EL (cell line): ENCODE results near the gene PSMB3.
"Not testable (repeated sequence)": the region's sequence is repeated elsewhere in the genome, so short reads cannot be mapped to it uniquely, and the experiment has no call there.

Source experiments
- DNase-seq: peaks from one replicate; pipeline ENCODE4 v3.0.0-alpha.2; 2016

PSMB3 gene

DNA sequence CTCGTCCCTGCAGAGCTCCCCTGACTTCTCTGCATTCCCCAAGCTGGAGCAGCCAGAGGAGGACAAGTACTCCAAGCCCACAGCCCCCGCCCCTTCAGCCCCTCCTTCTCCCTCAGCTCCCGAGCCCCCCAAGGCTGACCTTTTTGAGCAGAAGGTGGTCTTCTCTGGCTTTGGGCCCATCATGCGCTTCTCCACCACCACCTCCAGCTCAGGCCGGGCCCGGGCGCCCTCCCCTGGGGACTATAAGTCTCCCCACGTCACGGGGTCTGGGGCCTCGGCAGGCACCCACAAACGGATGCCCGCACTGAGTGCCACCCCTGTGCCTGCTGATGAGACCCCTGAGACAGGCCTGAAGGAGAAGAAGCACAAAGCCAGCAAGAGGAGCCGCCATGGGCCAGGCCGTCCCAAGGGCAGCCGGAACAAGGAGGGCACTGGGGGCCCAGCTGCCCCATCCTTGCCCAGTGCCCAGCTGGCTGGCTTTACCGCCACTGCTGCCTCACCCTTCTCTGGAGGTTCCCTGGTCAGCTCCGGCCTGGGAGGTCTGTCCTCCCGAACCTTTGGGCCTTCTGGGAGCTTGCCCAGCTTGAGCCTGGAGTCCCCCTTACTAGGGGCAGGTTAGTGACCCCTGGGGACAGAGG lies 36.1 kb upstream of the PSMB3 start:
- no peak for DNase-seq

DNA sequence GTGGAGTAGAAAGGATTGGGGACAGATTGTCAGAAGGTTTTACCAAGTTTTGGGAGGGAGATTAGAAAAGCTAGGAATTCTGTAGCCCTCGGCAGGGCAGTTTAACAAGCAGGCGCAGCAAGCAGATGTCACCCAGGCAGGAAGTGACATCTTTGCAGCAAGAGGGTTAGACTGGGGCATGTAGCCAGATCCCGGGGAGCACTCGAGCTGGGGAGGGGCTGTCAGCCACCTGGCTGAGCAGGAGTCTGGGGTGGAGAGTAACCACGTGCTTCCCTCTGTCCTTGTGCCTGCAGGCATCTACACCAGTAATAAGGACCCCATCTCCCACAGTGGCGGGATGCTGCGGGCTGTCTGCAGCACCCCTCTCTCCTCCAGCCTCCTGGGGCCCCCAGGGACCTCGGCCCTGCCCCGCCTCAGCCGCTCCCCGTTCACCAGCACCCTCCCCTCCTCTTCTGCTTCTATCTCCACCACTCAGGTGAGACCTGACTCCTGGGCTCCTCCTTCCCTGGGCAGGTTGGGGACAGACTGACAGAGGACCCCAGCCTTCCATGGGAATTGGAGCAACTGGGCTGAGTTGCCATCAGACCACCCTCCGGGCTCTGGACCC lies 35.3 kb upstream of the PSMB3 start:
- DNase-seq: no peak

DNA sequence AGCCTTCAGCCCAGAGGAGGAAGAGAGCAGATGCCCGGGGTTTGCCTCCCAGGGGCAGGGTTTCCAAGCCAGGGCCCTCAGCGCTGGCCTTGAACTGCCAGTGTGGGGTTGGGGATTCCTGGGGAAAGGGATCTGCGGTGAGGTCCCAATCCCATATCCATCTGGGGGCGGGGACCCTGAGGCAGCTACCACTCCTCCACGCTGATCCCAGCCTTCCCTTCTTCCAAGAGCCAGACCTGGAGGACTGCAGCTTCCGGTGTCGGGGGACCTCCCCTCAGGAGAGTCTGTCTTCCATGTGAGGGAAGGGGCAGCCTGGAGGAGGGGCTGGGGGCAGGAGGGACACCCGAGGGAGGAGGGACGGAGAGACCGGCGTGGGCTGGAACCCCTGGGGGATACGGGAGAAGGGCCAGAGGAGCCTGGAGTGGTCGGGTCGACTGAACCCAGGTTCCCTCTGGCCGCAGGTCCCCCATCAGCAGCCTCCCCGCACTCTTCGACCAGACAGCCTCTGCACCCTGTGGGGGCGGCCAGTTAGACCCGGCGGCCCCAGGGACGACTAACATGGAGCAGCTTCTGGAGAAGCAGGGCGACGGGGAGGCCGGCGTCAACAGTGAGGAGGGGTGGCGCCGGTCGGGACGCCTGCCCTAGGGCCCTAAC lies 33.1 kb upstream of the PSMB3 start:
- no peak for DNase-seq

DNA sequence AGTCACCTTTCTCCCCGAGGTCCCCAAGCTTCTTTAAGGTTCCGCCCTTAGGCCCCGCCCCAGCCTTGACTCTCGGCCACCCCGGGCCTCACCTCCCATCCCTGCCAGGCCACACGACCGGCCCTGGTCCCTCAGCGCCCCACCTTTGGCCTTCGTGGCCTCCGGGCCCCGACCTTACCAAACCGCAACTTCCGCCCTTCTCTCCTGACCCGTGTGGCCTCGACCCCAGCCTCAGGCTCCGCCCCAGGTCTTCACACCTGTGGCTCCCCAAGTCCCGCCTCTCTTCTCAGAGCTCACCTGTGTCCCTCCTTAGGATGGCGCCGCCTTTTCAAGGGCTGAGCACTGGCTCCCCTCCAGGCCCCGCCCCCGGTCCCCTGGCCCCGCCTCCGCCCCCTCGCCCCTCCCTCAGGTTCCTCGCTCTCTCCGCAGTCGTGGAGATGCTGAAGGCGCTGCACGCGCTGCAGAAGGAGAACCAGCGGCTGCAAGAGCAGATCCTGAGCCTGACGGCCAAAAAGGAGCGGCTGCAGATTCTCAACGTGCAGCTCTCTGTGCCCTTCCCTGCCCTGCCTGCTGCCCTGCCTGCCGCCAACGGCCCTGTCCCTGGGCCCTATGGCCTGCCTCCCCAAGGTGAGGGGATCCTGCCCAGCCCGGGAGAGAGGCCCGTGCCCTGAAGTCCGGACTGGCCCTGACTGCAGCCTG lies 32.4 kb upstream of the PSMB3 start:
- DNase-seq: no peak

DNA sequence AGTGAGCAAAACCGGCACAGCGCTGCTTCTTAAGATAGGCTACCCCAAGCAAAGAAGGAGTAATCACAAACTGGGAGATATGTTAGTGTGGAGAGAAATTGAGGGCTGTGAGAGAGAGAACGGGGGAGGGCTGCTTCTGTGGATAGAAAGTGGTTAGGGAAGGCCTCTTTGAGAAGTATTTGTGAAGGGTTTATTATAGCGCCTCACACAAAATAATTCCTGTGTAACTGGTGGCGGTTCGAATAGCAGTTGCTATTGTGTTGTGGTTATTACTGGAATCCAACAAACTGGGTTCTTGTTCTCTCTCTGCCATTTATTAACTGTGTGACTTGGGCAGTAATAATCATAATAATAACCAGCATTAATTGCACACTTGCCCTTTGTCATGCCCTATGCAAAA lies 31.6 kb upstream of the PSMB3 start:
- DNase-seq: no peak

DNA sequence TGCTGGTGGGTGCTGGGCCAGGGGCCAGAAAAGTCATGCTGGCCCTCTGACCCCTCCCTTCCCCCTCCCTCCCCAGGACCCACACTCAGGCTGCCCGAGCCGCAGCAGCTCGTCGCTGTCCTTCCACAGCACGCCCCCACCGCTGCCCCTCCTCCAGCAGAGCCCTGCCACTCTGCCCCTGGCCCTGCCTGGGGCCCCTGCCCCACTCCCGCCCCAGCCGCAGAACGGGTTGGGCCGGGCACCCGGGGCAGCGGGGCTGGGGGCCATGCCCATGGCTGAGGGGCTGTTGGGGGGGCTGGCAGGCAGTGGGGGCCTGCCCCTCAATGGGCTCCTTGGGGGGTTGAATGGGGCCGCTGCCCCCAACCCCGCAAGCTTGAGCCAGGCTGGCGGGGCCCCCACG lies 30.7 kb upstream of the PSMB3 start:
- no peak for DNase-seq

DNA sequence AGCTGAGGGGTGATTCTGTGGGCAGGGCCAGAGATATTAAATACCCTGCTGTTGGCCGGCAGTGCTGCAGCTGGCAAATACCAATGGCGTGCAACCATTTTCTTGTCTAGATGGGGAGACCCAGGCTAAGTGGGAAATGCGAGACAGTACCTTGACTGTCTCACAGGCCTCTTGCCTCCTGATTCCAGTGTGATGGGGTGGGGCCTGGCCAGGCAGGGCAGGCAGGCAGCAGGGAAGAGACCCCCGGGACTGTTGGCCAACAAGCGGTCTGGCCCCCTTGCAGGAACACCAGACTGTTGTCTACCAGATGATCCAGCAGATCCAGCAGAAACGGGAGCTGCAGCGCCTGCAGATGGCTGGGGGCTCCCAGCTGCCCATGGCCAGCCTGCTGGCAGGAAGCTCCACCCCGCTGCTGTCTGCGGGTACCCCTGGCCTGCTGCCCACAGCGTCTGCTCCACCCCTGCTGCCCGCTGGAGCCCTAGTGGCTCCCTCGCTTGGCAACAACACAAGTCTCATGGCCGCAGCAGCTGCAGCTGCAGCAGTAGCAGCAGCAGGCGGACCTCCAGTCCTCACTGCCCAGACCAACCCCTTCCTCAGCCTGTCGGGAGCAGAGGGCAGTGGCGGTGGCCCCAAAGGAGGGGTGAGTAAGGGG lies 28.1 kb upstream of the PSMB3 start:
- DNase-seq: no peak

DNA sequence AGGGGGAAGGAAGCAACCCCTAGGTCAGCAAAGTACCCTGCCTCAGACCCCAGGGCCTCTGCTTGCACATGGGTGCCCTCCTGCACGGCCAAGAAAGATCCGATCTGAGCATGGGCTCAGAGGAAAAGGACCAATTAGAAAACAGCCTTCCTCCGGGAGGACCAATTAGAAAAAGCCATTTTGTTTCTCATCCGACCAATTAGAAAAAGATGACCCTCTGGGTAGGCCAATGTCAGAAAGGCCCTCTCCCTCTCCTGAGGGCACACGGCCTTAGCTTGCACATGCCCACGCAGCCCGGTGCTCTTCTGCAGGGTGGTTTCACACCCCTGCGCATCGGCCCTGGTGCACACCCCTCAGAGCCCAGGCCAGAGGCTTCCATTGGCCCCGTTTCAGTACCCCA lies 27.5 kb upstream of the PSMB3 start:
- no peak for DNase-seq

DNA sequence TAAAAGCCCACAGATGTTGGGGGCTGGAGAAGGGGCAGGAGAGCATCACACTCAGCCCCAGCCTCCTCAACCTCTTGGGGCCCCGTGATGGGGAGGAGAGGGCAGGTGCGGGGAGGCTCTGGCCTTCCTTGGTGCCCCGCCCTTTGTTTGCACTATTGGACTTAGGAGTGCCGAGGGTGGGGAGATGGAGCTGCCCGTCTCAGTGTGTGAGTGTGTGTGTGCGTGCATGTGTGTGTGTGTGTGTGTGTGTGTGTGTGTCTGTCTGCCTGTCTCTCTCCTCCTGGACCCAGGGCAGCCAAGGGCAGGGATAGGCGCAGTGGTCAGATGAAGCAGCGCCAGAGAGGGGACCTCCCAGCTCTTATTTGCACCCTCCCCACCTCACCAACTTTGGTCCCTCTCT lies 26.4 kb upstream of the PSMB3 start:
- not testable (repeated sequence) for DNase-seq

DNA sequence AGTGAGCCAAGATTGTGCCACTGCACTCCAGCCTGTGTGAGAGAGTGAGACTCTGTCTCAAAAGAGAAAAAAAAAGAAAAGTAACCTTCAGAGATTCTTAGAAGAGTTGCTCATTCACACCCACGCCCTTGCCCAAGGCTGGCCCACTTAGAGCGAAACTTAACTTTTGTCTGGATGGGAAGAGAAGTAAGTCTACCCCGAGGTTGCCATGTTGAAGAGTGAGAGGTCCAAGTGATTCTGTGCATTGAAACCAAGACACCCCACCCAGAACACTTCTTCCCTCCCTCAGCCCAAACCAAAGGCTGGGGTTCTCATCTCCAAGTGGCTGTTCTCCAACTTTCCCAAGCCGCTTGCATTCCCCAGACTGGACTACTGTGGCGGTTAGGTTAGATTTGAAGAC lies 24.8 kb upstream of the PSMB3 start:
- DNase-seq: no peak

DNA sequence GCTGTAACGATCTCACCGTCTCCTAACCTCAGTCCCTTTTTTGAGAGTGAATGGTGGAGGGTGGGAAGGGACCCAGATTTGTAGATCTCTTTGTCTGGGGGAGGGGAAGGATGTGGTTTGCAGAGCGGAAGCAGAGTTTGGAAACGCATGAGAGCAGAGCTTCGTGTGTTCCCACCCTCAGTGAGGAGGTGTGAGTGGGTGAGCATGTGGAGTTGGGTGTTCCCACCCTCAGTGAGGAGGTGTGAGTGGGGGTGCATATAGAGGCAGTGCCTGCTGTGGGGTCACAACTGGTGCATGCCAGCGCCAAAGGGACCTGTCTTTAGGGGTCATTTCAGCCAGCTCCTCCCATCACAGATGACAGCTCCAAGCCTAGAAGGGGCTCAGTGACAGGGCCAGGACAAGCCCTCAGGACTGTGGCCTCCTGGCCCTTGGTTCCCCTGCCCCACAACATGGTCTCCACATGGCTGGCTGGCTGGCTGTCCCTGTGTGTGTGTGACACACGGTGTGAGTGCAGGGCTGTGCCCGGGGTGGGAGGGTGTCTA lies 24.2 kb upstream of the PSMB3 start:
- DNase-seq: no peak

DNA sequence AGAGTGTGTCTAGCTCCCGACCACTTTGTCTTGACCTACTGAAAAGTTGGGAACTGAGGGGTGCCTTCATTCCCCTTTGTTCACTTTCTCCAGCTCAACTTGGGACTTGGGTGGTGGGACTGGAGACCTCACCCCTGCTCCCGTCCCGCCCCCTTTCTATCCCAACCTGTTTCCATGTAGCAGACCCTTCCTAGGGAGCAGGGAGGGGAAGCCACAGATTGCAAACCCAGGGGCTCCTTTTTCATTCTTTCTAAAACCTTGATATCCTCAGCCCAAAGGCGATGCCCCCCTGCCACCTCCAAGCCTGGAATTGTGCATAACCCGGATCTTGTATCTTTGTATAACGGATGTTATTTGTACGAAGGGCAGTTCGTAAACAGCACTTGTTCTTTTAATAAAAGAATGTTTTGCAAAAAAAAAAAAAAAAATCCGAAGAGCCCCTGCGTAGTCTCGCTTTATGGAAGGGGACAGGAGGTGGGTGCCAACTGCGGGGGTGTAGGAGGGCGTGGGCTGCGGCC lies 23.1 kb upstream of the PSMB3 start:
- DNase-seq: no peak

DNA sequence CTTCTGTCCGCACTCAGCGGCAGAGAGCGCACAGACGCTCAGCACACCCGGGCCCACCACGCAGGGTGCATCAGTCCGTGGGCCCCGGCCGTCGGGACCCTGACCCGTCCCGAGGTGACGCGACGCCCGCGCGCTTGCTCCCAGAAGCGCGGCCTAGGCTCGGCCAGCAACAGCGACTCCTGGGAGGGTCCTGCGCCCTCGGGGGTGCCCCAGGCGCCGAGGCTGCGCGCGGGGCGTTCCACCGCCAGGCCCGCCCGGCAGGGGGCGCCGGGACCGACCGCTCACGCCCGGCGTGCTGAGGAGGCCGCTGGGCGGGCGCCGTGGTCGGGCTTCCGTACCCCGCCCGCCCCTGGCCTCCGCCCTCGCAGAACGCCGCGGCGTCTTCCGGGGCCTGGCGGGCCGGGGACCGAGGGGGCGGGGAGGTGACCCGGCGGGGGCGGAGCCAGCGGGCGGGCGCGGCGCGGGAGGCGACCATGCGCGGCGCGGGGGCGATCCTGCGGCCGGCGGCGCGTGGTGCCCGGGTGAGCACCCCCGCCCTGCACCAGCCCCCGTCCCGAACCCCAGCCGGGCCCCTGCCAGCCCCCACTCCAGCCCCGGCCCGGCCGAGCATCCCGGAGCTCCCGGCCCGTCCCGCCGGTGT lies 22.5 kb upstream of the PSMB3 start, which contains the start of gene CISD3:
Gene CISD3 (plus strand): TSS at position 456 of the 640 bp plus-strand sequence. CDS start 18 bp downstream, at position 474.
- peak; percentile 88 for DNase-seq

DNA sequence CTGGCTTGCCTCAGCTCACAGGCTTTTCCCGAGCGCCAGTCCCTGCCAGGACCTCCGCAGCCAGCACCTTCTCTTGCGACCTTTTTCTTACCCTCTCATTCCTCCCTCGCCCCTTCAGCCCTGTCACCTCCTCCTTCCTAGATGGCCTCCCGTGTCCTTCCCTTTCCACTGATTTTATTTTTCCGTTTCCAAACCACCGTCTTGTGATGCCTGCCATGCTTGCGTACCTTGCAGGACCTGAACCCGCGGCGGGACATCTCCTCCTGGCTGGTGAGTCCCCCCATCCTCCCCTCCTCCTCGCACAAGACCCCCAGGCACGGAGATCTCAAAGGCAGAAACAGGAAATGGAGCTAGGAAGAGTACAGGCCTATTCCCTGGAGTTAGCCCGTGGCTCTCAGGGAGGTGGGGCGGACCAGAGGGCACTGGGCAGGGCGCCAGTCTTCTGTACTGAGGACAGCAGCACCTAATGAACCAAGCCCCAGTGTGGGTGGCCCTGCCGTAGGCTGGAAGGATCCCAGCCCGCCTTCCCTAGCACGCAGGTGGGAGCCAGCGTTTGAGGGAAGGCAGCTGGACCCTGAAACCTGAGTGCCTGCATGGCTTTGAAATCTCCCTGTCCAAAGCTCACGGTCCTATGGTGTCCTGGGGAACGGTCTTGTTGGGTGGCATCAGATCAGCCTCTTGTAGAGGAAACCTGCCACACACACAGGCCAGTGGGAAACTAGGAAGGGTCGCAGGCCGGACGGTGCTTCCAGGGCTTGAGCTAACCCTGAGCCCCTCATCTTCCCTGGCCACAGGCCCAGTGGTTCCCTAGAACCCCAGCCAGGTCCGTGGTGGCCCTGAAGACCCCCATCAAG lies 21.8 kb upstream of the PSMB3 start:
- DNase-seq: peak; percentile 79

DNA sequence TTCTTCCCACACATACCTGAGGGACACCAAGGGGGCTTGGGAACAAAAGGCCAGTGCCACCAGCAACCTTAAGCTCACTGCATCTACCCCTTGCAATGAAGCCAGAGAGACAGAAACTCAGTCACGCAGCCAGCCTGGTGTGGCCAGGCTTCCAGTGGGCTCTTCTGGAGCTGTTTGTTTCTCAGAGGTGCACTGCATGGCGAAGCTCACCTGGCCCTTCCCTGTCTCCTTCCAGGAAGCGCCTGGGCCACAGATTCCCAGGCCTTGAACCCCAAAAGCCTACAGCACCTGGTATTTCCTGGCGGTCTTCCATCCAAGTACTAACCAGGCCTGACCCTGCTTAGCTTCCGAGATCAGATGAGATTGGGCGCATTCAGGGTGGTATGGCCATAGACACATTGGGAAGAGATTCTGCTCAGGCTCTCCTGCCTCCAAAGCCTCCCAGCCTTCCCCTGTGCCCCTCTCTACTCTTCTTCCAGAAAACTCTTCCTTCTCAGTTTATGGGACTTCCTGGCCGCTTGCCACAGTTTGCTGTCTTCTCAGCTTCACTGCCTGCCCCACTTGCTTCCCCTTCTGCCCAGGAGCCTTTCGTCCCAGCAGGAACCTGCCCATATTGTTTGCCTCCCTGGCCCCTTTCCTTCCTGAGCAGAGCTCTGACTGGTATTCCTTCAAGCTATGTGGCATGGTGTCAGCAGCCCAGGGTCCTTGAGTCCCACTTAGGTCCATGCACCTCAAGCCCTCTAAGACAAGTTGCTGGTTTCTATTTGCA lies 20.8 kb upstream of the PSMB3 start:
- no peak for DNase-seq

DNA sequence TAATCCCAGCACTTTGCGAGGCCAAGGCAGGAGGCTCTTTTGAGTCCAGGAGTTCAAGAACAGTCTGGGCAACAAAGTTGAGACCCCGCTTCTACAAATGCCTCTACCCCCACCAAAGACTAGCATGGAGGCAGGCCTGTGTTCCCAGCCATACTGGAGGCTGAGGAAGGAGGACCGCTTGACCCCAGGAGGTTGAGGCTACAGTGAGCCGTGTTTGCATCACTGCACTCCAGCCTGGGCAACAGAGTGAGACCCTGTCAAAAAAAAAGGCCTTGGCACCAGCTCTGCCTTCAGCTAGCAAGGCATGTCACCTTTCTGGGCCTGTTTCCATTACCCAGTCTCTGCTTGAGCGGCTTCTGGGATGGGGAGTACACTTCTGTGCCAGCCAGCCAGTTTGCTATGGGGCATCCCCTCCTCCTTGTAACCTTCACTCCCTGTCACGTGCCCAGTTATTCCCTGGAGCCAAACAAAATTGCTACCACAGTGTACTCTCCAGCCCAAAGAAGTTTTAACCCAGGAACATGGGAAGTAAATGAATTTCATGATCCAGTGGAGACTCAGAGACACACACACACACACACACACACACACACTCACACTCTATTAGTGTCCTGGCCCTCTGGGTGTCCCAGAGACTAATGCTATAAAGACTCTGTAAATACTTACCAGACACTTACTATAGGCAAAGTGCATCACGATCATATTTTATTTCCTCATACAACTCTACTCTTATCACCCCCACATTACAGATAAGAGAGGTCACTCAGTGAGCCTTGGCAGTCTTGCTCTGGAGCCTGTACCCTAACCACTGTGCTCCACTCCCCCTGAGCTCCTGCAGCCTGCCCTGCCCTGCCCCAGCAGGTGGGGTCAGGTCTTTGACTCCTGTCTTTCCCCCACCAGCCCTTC lies 19.9 kb upstream of the PSMB3 start:
- DNase-seq: no peak

DNA sequence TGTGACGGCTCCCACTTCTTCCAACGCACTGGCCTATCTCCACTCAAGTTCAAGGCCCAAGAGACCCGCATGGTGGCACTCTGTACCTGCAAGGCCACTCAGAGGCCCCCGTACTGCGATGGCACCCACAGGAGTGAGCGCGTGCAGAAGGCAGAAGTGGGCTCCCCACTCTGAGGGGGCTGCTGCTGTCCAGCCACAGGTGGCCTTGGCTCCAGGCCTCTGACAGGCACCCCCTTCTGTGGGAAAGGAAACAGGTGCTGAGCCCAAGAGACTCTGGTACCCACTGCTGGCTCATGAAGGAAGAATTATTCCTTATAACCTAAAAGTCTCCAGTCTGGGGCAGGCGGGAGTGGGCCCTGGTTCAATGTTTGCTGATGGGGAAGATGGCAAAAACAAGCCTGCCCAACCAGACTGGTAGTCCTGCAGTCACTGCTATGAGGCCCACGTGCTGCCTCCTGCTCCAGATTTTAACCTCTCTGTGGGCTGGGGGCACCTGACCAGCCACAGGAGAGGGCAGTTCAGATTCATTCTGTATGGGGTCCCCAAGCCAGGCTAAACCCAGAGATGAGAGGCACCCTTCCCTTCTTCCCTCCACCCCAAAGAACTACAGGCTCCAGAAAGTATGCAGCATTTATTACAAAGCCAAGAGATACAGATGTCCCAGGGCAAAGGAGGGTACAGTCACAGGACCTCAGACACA lies 19.1 kb upstream of the PSMB3 start:
- DNase-seq: no peak
